C4-2B (cell line): ENCODE measurements around the gene VAMP7.

Experiments used
- ZFX ChIP-seq: fragments of 450-650 bp; IDR thresholded peaks from 2 replicates; pipeline ENCODE4 v1.6.1; 2017
- TF ChIP-seq, protein P1 (sequence below): fragments of 450-650 bp; conservative IDR thresholded peaks from 2 replicates; pipeline ENCODE4 v1.5.1; 2017; ENCODE audit warnings: mild to moderate bottlenecking

DNA sequence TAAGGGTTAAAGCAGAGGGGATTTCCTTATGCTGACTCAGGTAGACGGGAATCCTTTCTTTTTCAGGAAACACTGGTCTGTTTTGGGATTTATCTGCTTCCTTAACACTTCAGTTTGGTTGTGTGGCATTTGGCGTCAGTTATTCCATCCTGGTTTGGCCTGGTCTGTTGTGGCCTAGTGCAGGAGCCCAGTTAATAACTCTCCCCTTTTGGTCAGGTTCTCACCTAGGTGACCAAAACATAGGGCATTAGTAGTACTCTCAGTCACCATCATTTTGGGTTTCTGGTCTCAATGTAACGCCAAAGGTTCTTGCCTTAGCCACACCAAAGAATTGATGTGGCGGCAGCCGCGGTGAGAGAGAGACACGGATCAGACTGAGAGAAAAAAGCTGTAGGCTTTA is 76.7 kb downstream of the VAMP7 start:
- TF ChIP-seq, protein P1, sequence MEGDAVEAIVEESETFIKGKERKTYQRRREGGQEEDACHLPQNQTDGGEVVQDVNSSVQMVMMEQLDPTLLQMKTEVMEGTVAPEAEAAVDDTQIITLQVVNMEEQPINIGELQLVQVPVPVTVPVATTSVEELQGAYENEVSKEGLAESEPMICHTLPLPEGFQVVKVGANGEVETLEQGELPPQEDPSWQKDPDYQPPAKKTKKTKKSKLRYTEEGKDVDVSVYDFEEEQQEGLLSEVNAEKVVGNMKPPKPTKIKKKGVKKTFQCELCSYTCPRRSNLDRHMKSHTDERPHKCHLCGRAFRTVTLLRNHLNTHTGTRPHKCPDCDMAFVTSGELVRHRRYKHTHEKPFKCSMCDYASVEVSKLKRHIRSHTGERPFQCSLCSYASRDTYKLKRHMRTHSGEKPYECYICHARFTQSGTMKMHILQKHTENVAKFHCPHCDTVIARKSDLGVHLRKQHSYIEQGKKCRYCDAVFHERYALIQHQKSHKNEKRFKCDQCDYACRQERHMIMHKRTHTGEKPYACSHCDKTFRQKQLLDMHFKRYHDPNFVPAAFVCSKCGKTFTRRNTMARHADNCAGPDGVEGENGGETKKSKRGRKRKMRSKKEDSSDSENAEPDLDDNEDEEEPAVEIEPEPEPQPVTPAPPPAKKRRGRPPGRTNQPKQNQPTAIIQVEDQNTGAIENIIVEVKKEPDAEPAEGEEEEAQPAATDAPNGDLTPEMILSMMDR, result no peak
- no peak for TF ChIP-seq ZFX
